IMR-90 (cell line): ENCODE results near the gene SPATA16. TPM values are rescaled to one million over a fixed set of nuclear protein-coding genes. Genes with fewer than 3 reads are reported as not detected.

ENCODE experiments used
- ATAC-seq: fragments of 200-7000 bp; cut with Tn5 transposase; 2 replicates; pipeline ENCODE4 v1.9.1; 2020; ENCODE audit warnings: low read depth, mild to moderate bottlenecking, moderate library complexity
- BruUV-seq: library from RNA; stranded (reverse); fragments of 400-500 nt; replicated peaks from 2 replicates; lab custom pipeline; 2021; lab: Mats Ljungman, UMichigan
- CTCF ChIA-PET: fragments of 300-600 bp; formaldehyde crosslinking; extraction: SDS; loops from one replicate; lab custom pipeline; 2021; ENCODE audit warnings: antibody characterized with exemption; lab: Yijun Ruan, JAX
- POLR2A ChIA-PET: fragments of 300-600 bp; sonication (Branson Sonifier 250); formaldehyde crosslinking; loops from one replicate; lab custom pipeline; 2022; ENCODE audit warnings: antibody characterized with exemption; ENCODE audit not compliant: unreplicated experiment; lab: Charles Lee
- DNase-seq: peaks from one replicate; pipeline ENCODE4 v3.0.0; 2013
- H2AFZ ChIP-seq: replicated peaks from 2 replicates; pipeline ENCODE3; 2013; ENCODE audit warnings: low read length, mild to moderate bottlenecking; ENCODE audit not compliant: poor library complexity
- H2AK5ac ChIP-seq: 2 replicates; pipeline ENCODE4 v1.6.1; 2013; ENCODE audit warnings: low read depth, low read length, inconsistent platforms
- H2AK9ac ChIP-seq: replicated peaks from 2 replicates; pipeline ENCODE3; 2013; ENCODE audit warnings: mild to moderate bottlenecking, low read depth, low read length, moderate library complexity; ENCODE audit not compliant: poor library complexity
- H2BK120ac ChIP-seq: 2 replicates; pipeline ENCODE4 v1.6.1; 2013; ENCODE audit warnings: low read depth, low read length, inconsistent platforms
- H2BK15ac ChIP-seq: 3 replicates; pipeline ENCODE4 v1.6.1; 2013; ENCODE audit warnings: low read depth, low read length, inconsistent platforms
- H2BK20ac ChIP-seq: 2 replicates; pipeline ENCODE4 v1.6.1; 2013; ENCODE audit warnings: low read depth, mild to moderate bottlenecking, inconsistent platforms, low read length, moderate library complexity
- H2BK5ac ChIP-seq: 2 replicates; pipeline ENCODE4 v1.6.1; 2013; ENCODE audit warnings: mild to moderate bottlenecking, low read depth, low read length, inconsistent platforms; ENCODE audit not compliant: poor library complexity, severe bottlenecking
- H3K14ac ChIP-seq: replicated peaks from 2 replicates; pipeline ENCODE4 v1.6.1; 2013; ENCODE audit warnings: low read depth, low read length, inconsistent platforms
- H3K18ac ChIP-seq: 2 replicates; pipeline ENCODE4 v1.6.1; 2013; ENCODE audit warnings: low read depth, low read length, control low read depth
- H3K23ac ChIP-seq: 2 replicates; pipeline ENCODE4 v1.6.1; 2013; ENCODE audit warnings: low read depth, low read length, inconsistent platforms
- H3K27ac ChIP-seq: 2 replicates; pipeline ENCODE4 v1.5.1; 2013; ENCODE audit warnings: mild to moderate bottlenecking, control low read depth, low read length; ENCODE audit not compliant: insufficient read depth
- H3K27me3 ChIP-seq: 2 replicates; pipeline ENCODE4 v1.6.1; 2013; ENCODE audit warnings: low read length; ENCODE audit not compliant: control insufficient read depth, insufficient read depth
- H3K36me3 ChIP-seq: 2 replicates; pipeline ENCODE4 v1.6.1; 2013; ENCODE audit warnings: low read length, mixed read lengths; ENCODE audit not compliant: control insufficient read depth, insufficient read depth
- H3K4ac ChIP-seq: 2 replicates; pipeline ENCODE4 v1.6.1; 2013; ENCODE audit warnings: low read depth, low read length, inconsistent platforms
- H3K4me1 ChIP-seq: 2 replicates; pipeline ENCODE4 v1.6.1; 2013; ENCODE audit warnings: low read length, mixed read lengths; ENCODE audit not compliant: control insufficient read depth, insufficient read depth
- H3K4me2 ChIP-seq: 2 replicates; pipeline ENCODE4 v1.6.1; 2013; ENCODE audit warnings: low read depth, mild to moderate bottlenecking, control low read depth, low read length, moderate library complexity
- H3K4me3 ChIP-seq: 2 replicates; pipeline ENCODE4 v1.5.1; 2013; ENCODE audit warnings: low read depth, mild to moderate bottlenecking, control low read depth, low read length, moderate library complexity; ENCODE audit not compliant: insufficient read depth
- H3K56ac ChIP-seq: 2 replicates; pipeline ENCODE4 v1.6.1; 2013; ENCODE audit warnings: low read length, inconsistent platforms; ENCODE audit not compliant: insufficient read depth; ENCODE audit errors: extremely low read depth
- H3K79me1 ChIP-seq, 2 experiments: 2 replicates each; pipeline ENCODE4 v1.6.1; 2013; ENCODE audit warnings: low read length in 2 of 2, inconsistent platforms in 1 of 2, low read depth in 1 of 2
- H3K9ac ChIP-seq: 2 replicates; pipeline ENCODE4 v1.6.1; 2013; ENCODE audit warnings: low read depth, low read length, control low read depth
- H3K9me1 ChIP-seq: 2 replicates; pipeline ENCODE4 v1.6.1; 2013; ENCODE audit warnings: low read length, inconsistent platforms; ENCODE audit not compliant: insufficient read depth
- H3K9me3 ChIP-seq: 2 replicates; pipeline ENCODE4 v1.6.1; 2013; ENCODE audit warnings: low read length; ENCODE audit not compliant: control insufficient read depth, insufficient read depth
- H4K20me1 ChIP-seq: 2 replicates; pipeline ENCODE4 v1.6.1; 2013; ENCODE audit warnings: low read length, inconsistent platforms; ENCODE audit not compliant: insufficient read depth
- H4K5ac ChIP-seq: 2 replicates; pipeline ENCODE4 v1.6.1; 2013; ENCODE audit warnings: mild to moderate bottlenecking, low read depth, low read length, control low read depth
- H4K8ac ChIP-seq, 2 experiments: 2 replicates each; pipeline ENCODE4 v1.6.1; 2013; ENCODE audit warnings: low read depth in 2 of 2, low read length in 2 of 2, control low read depth in 1 of 2, inconsistent platforms in 1 of 2
- H4K91ac ChIP-seq: 2 replicates; pipeline ENCODE4 v1.6.1; 2013; ENCODE audit warnings: low read depth, low read length, inconsistent platforms; ENCODE audit not compliant: insufficient read depth
- CTCF ChIP-seq: conservative IDR thresholded peaks from 2 replicates; pipeline ENCODE4 v1.5.1; 2012; ENCODE audit warnings: mild to moderate bottlenecking, low read depth, low read length, improper control_type of control experiment
- MAFK ChIP-seq: IDR thresholded peaks from 2 replicates; pipeline ENCODE4 v1.6.1; 2012; ENCODE audit warnings: low read depth, low read length, improper control_type of control experiment
- RCOR1 ChIP-seq: IDR thresholded peaks from 2 replicates; pipeline ENCODE4 v1.6.1; 2012; ENCODE audit warnings: mild to moderate bottlenecking, low read length, improper control_type of control experiment; ENCODE audit not compliant: insufficient replicate concordance
- USF2 ChIP-seq: fragments of 150-350 bp; IDR thresholded peaks from 2 replicates; pipeline ENCODE4 v1.6.1; 2017; ENCODE audit warnings: mild to moderate bottlenecking, antibody characterized with exemption, low read length, low read depth
- WGBS, 2 experiments: methylation state at CpG; one replicate each; pipeline versions ENCODE4 v1.1.5 to v1.1.7; 2013; ENCODE audit warnings: missing lambda C conversion rate in 2 of 2; ENCODE audit not compliant: insufficient read length in 1 of 2; ENCODE audit errors: extremely low coverage in 2 of 2; 5-methylcytosine and 5-hydroxymethylcytosine counted together
- dilution Hi-C: fragments of 300-500 bp; cut with HindIII; formaldehyde crosslinking; loops from one replicate; pipeline ENCODE4 v1.14.3; 2018; ENCODE audit warnings: low sequenced_read_pairs; ENCODE audit not compliant: unreplicated experiment
- in situ Hi-C: fragments of 300-500 bp; cut with MboI; formaldehyde crosslinking; loops from 3 replicates; pipeline ENCODE4 v1.14.3; 2019; ENCODE audit warnings: low sequenced_read_pairs, inconsistent platforms, mixed read lengths
- intact Hi-C: fragments of 100-400 bp; cut with micrococcal nuclease; formaldehyde crosslinking; loops from 2 replicates; pipeline ENCODE4 v1.10.0; 2022
- polyA plus RNA-seq, 3 experiments: library from polyadenylated mRNA; depleted of rRNA; stranded (reverse); fragments of >200 nt; gene quantifications; 2 replicates each; pipeline ENCODE4 v1.2.3, GENCODE V29; 2012; ENCODE audit warnings: low replicate concordance in 1 of 3
- total RNA-seq: library from RNA; depleted of rRNA; stranded (reverse); fragments of >200 nt; gene quantifications from 2 replicates; pipeline ENCODE4 v1.2.3, GENCODE V29; 2012

Gene SPATA16
- total and polyA plus RNA-seq, 2 of the 4 experiments (the other 2 are of a cell fraction) = not detected

GRCh38 chr3:172875039-172875438 is 266.0 kb downstream of the SPATA16 start:
- Histone ChIP-seq H3K18ac (no peak overlapping the region), H3K27ac (no peak overlapping the region), H3K56ac (no peak overlapping the region), H4K8ac (no peak overlapping the region), H3K9me1 (no peaks in the 10 kb centered on the region), H3K14ac (no peak overlapping the region), H3K4me2 (no peak overlapping the region), H2BK15ac (no peak overlapping the region), H4K91ac (no peak overlapping the region), H4K20me1 (no peaks in the 10 kb centered on the region), H2BK5ac (no peak overlapping the region), H3K79me1 (no peaks in the 10 kb centered on the region), H3K9me3 (no peaks in the 10 kb centered on the region), H2BK120ac (no peak overlapping the region), H3K4me1 (no peaks in the 10 kb centered on the region), H3K27me3 (peaks cover 2% of the 10 kb centered on the region; the same call in 1 of the 2 replicates), H3K23ac (no peak overlapping the region), H3K4ac (no peak overlapping the region), H3K36me3 (no peaks in the 10 kb centered on the region), H2AK5ac (no peak overlapping the region), H3K4me3 (no peak overlapping the region), H3K9ac (no peak overlapping the region), H2AFZ (no peak overlapping the region), H4K5ac (no peak overlapping the region), H2BK20ac (no peak overlapping the region), H2AK9ac (no peak overlapping the region)
- in situ Hi-C loops = no loop called here
- DNase-seq (no peak), ATAC-seq (no peak)
- intact Hi-C loops = no loop called here
- ChIA-PET POLR2A (no interaction called here), CTCF (no interaction called here)
- dilution Hi-C loops = no loop called here
- no CpG with 5 or more reads among the region's 1 CpG for WGBS, 2 experiments
- BruUV-seq = no TSS peak
- TF ChIP-seq MAFK (no peak), USF2 (no peak), CTCF (no peak), RCOR1 (no peak)
